Adrenal gland (tissue), 12 donors: ENCODE results near the gene CDH20. TPM values are rescaled to one million over a fixed set of nuclear protein-coding genes. Genes with fewer than 3 reads are reported as not detected.

Experiments used
- DNase-seq, 7 donors: peaks; one replicate each; pipeline ENCODE4 v3.0.0-alpha.2; 2019 to 2020
- H3K27ac ChIP-seq, 5 donors: fragments of 200-600 bp; sonication (generic) in 4 of 5; 1 replicate in 3 of 5; 2 replicates in 2 of 5; pipeline versions ENCODE4 v1.5.1 to v1.8.0; 2016 to 2020; ENCODE audit warnings: mild to moderate bottlenecking in 1 of 5
- H3K27me3 ChIP-seq: fragments of 200-600 bp; 2 replicates; pipeline ENCODE4 v1.8.0; 2021
- H3K36me3 ChIP-seq, 2 donors: fragments of 200-600 bp; replicated peaks in 1 of 2; 1 replicate in 1 of 2; 2 replicates in 1 of 2; pipeline versions ENCODE4 v1.5.1 to v1.8.0; 2018 to 2022
- H3K4me1 ChIP-seq, 2 donors: fragments of 200-600 bp; replicated peaks in 1 of 2; 1 replicate in 1 of 2; 2 replicates in 1 of 2; pipeline versions ENCODE4 v1.5.1 to v1.8.0; 2018 to 2021
- H3K4me3 ChIP-seq, 4 donors: fragments of 200-600 bp; sonication (generic) in 3 of 4; one replicate each; pipeline ENCODE4 v1.5.1; 2016 to 2018
- H3K9me3 ChIP-seq, 3 donors: fragments of 200-600 bp; sonication (generic) in 1 of 3; replicated peaks in 1 of 3; 1 replicate in 2 of 3; 2 replicates in 1 of 3; pipeline versions ENCODE4 v1.5.1 to v1.8.0; 2016 to 2021
- CTCF ChIP-seq, 6 experiments: fragments of 450-650 bp in 4 of 6; fragments of 200-600 bp in 2 of 6; sonication (generic) in 1 of 6; IDR thresholded peaks; 1 replicate in 5 of 6; 2 replicates in 1 of 6; pipeline versions ENCODE4 v1.5.1 to v1.8.0; 2016 to 2021; ENCODE audit warnings: antibody characterized with exemption in 6 of 6, mild to moderate bottlenecking in 2 of 6, moderate library complexity in 1 of 6
- POLR2A ChIP-seq, 2 donors: fragments of 450-650 bp; IDR thresholded peaks; one replicate each; pipeline ENCODE4 v1.6.1; 2017; ENCODE audit warnings: antibody characterized with exemption in 2 of 2, mild to moderate bottlenecking in 2 of 2, moderate library complexity in 1 of 2
- WGBS, 4 donors: extraction: QIAGEN DNeasy Blood & Tissue Kit in 2 of 4; methylation state at CpG; one replicate each; pipeline versions ENCODE4 v1.1.5 to v1.1.7; 2013 to 2017; 5-methylcytosine and 5-hydroxymethylcytosine counted together
- intact Hi-C, 2 donors: fragments of 100-400 bp; cut with DNase I; formaldehyde crosslinking; loops; one replicate each; pipeline versions ENCODE4 v1.14.1 to v1.15.0; 2022 to 2023
- polyA plus RNA-seq, 3 donors: library from polyadenylated mRNA; stranded (reverse); fragments of 200-250 nt in 2 of 3; fragments of 350-450 nt in 1 of 3; fragmentation: Illumina TruSeq in 1 of 3; extraction: RNeasy Lipid Tissue Mini Kit (QIAGEN cat#74804) in 1 of 3; gene quantifications; one replicate each; pipeline ENCODE4 v1.2.3, GENCODE V29; 2013 to 2014
- total RNA-seq, 9 donors: library from RNA; depleted of rRNA in 4 of 9; stranded (reverse); fragments of >200 nt in 4 of 9; fragments of 120-200 nt in 1 of 9; fragmentation: NEBNext Ultra II Directional in 1 of 9; extraction: Animal tissue kit (Norgen Biotek cat#: 25700) in 1 of 9; gene quantifications; one replicate each; pipeline versions ENCODE4 v1.1.0 to v1.2.4, GENCODE V29; 2013 to 2023
- donor health status: healthy with polysubstance abuse.
- donor health status: Bipolar disorder and iron deficiency.
- donor health status: DM: yes; HTN: yes; CAD: no.
- donor health status: DM: no; HTN: no; CAD: no.
- donor health status: DM: no; HTN: no; CAD: no.
- donor health status: DM: yes; HTN: yes; CAD: no.

Gene CDH20
- total and polyA plus RNA-seq, 12 donors, result 0.07 to 11.6 (median 0.29) TPM; not detected in 2

GRCh38 chr18:61589724-61590065 is 256.5 kb downstream of the CDH20 start:
- peaks cover 0 to 3% (median 0%) of the 10 kb centered on the region in 3 donors for H3K9me3 ChIP-seq
- peak in 1 of 7 donors; percentile 6 for DNase-seq
- H3K27me3 ChIP-seq, result no peaks in the 10 kb centered on the region
- peaks cover 4 to 11% of the 10 kb centered on the region in 2 donors for H3K4me1 ChIP-seq
- intact Hi-C loops, result no loop called here
- H3K4me3 ChIP-seq, result no peak overlapping the region
- 22 to 53% (median 37%) methylated on average over 4 of the region's 4 CpGs for WGBS, 4 donors
- TF ChIP-seq POLR2A (IDR thresholded peaks at IDR 0.05), result no peak
- no peak for TF ChIP-seq CTCF (IDR thresholded peaks at IDR 0.05)
- H3K36me3 ChIP-seq, result no peaks in the 10 kb centered on the region
- no peak overlapping the region for H3K27ac ChIP-seq

GRCh38 chr18:61591253-61591652 is 258.0 kb downstream of the CDH20 start:
- intact Hi-C loops, result no loop called here
- Histone ChIP-seq H3K4me3 (no peak overlapping the region), H3K36me3 (no peaks in the 10 kb centered on the region), H3K9me3 (no peaks in the 10 kb centered on the region), H3K27ac (no peak overlapping the region), H3K27me3 (no peaks in the 10 kb centered on the region), H3K4me1 (peaks cover 0 to 6% of the 10 kb centered on the region in 2 donors)
- TF ChIP-seq POLR2A (IDR thresholded peaks at IDR 0.05) (no peak), CTCF (IDR thresholded peaks at IDR 0.05) (no peak)
- no peak for DNase-seq

- Histone ChIP-seq H3K9me3 (no peaks in the 10 kb centered on the region), H3K4me1 (peaks cover 0 to 6% of the 10 kb centered on the region in 2 donors), H3K27ac (peak overlapping the region in 1 of 5 donors; percentile 5), H3K4me3 (peak overlapping the region in 1 of 4 donors; percentile 37), H3K27me3 (no peaks in the 10 kb centered on the region), H3K36me3 (no peaks in the 10 kb centered on the region)
- 27 to 30% (median 29%) methylated on average over 8 of the region's 8 CpGs for WGBS, 4 donors
- TF ChIP-seq POLR2A (IDR thresholded peaks at IDR 0.05) (no peak), CTCF (IDR thresholded peaks at IDR 0.05) (no peak)
- intact Hi-C loops, result no loop called here
- no peak for DNase-seq
Measured at GRCh38 chr18:61595615-61596251, 262.5 kb downstream of the CDH20 start.

GRCh38 chr18:61596296-61596695 is 263.1 kb downstream of the CDH20 start:
- H3K27me3 ChIP-seq, result no peaks in the 10 kb centered on the region
- 53 to 57% (median 57%) methylated on average over 3 of the region's 3 CpGs for WGBS, 4 donors
- no peak for DNase-seq
- no peaks in the 10 kb centered on the region for H3K9me3 ChIP-seq
- no peak overlapping the region for H3K4me3 ChIP-seq
- peak overlapping the region in 1 of 5 donors; percentile 5 for H3K27ac ChIP-seq
- H3K36me3 ChIP-seq, result no peaks in the 10 kb centered on the region
- intact Hi-C loops, result no loop called here
- TF ChIP-seq CTCF (IDR thresholded peaks at IDR 0.05) (no peak), POLR2A (IDR thresholded peaks at IDR 0.05) (no peak)
- H3K4me1 ChIP-seq, result peaks cover 0 to 6% of the 10 kb centered on the region in 2 donors
